ENCODE measurements around the gene DHRSX. TPM values are rescaled to one million over a fixed set of nuclear protein-coding genes. Genes with fewer than 3 reads are reported as not detected.
"Not testable (repeated sequence)": the region's sequence is repeated elsewhere in the genome, so short reads cannot be mapped to it uniquely, and the experiment has no call there.

Gene DHRSX
- total RNA-seq, 2 donors from 2014 or later = 14.8 to 46.5 TPM

GRCh38 chrX:2220829-2221567 lies 279.8 kb downstream of the DHRSX start:
- ATAC-seq (no peak), DNase-seq (no peak)
- H3K27ac ChIP-seq = no peak overlapping the region
- H3K4me1 ChIP-seq = no peaks in the 10 kb centered on the region
- no peak overlapping the region for H3K4me3 ChIP-seq
- H3K27me3 ChIP-seq = no peaks in the 10 kb centered on the region
- peaks cover 5 to 6% of the 10 kb centered on the region in 2 donors for H3K36me3 ChIP-seq (replicated peaks in 1 of 2; ENCODE audit: insufficient read depth in 1 of 2, low read depth in 2 of 2)
- intact Hi-C loops (cut with DNase I) = no loop called here
- peaks cover 0 to 25% (median 0%) of the 10 kb centered on the region in 3 donors for H3K9me3 ChIP-seq
- WGBS, 2 donors = 96 to 98% methylated on average over 10 to 12 of the region's 12 CpGs
- TF ChIP-seq POLR2A (IDR thresholded peaks at IDR 0.05) (no peak), CTCF (IDR thresholded peaks at IDR 0.05) (no peak)

GRCh38 chrX:2220296-2220695 lies 280.5 kb downstream of the DHRSX start:
- H3K27ac ChIP-seq = no peak overlapping the region
- DNase-seq (no peak), ATAC-seq (no peak)
- H3K4me3 ChIP-seq = no peak overlapping the region
- no peaks in the 10 kb centered on the region for H3K4me1 ChIP-seq
- H3K36me3 ChIP-seq (replicated peaks in 1 of 2; ENCODE audit: insufficient read depth in 1 of 2, low read depth in 2 of 2) = peaks cover 5 to 6% of the 10 kb centered on the region in 2 donors
- 97 to 100% methylated on average over 3 of the region's 3 CpGs for WGBS, 2 donors
- peaks cover 0 to 27% (median 0%) of the 10 kb centered on the region in 3 donors for H3K9me3 ChIP-seq
- H3K27me3 ChIP-seq = no peaks in the 10 kb centered on the region
- intact Hi-C loops (cut with DNase I) = no loop called here
- TF ChIP-seq POLR2A (IDR thresholded peaks at IDR 0.05) (no peak), CTCF (IDR thresholded peaks at IDR 0.05) (no peak)

- H3K4me3 ChIP-seq; H3K36me3 ChIP-seq (replicated peaks in 1 of 2; ENCODE audit: insufficient read depth in 1 of 2, low read depth in 2 of 2); DNase-seq; ATAC-seq; H3K27ac ChIP-seq; H3K27me3 ChIP-seq; H3K4me1 ChIP-seq; intact Hi-C loops (cut with DNase I): not testable (repeated sequence)
- peaks cover 0 to 16% (median 0%) of the 10 kb centered on the region in 3 donors for H3K9me3 ChIP-seq
- WGBS, 2 donors = 89 to 91% methylated on average over 7 of the region's 7 CpGs
These were observed 286.5 kb downstream of the DHRSX start for GRCh38 chrX:2214138-2214823.

- H3K36me3 ChIP-seq (replicated peaks in 1 of 2; ENCODE audit: insufficient read depth in 1 of 2, low read depth in 2 of 2); H3K4me1 ChIP-seq; H3K4me3 ChIP-seq; H3K27me3 ChIP-seq; H3K27ac ChIP-seq; DNase-seq; H3K9me3 ChIP-seq; ATAC-seq; intact Hi-C loops (cut with DNase I): not testable (repeated sequence)
- WGBS, 2 donors = 91 to 92% methylated on average over 17 to 18 of the region's 18 CpGs
These were observed 289.1 kb downstream of the DHRSX start for GRCh38 chrX:2211667-2212066.

- Histone ChIP-seq H3K4me1 (no peaks in the 10 kb centered on the region), H3K4me3 (no peak overlapping the region), H3K27me3 (no peaks in the 10 kb centered on the region), H3K27ac (no peak overlapping the region), H3K9me3 (no peaks in the 10 kb centered on the region), H3K36me3 (replicated peaks in 1 of 2; ENCODE audit: insufficient read depth in 1 of 2, low read depth in 2 of 2) (no peaks in the 10 kb centered on the region)
- no peak for ATAC-seq
- TF ChIP-seq POLR2A (IDR thresholded peaks at IDR 0.05) (no peak), CTCF (IDR thresholded peaks at IDR 0.05) (no peak)
- intact Hi-C loops (cut with DNase I) = no loop called here
- no peak for DNase-seq
- WGBS, 2 donors = 87 to 88% methylated on average over 3 of the region's 3 CpGs
These were observed 307.5 kb downstream of the DHRSX start for GRCh38 chrX:2193273-2193592.
